Liver (tissue), 9 donors: Measurements from ENCODE around the gene CSMD2. TPM values are rescaled to one million over a fixed set of nuclear protein-coding genes. Genes with fewer than 3 reads are reported as not detected.

Experiments used
- DNase-seq: peaks from one replicate; pipeline ENCODE4 v3.0.0-alpha.2; 2017; ENCODE audit warnings: low spot score
- H3K27ac ChIP-seq, 2 donors: one replicate each; pipeline ENCODE4 v1.7.0; 2013; ENCODE audit warnings: inconsistent platforms in 2 of 2, low read length in 2 of 2, control low read depth in 1 of 2, low read depth in 1 of 2, mild to moderate bottlenecking in 1 of 2
- H3K27me3 ChIP-seq, 4 donors: one replicate each; pipeline versions ENCODE4 v1.6.1 to v1.7.0; 2013; ENCODE audit warnings: low read length in 3 of 4, inconsistent platforms in 1 of 4, mild to moderate bottlenecking in 1 of 4, moderate library complexity in 1 of 4; ENCODE audit not compliant: control insufficient read depth in 4 of 4, insufficient read depth in 4 of 4
- H3K36me3 ChIP-seq, 4 donors: one replicate each; pipeline versions ENCODE4 v1.6.1 to v1.7.0; 2013; ENCODE audit warnings: low read length in 3 of 4, mild to moderate bottlenecking in 3 of 4, low read depth in 1 of 4, moderate library complexity in 1 of 4; ENCODE audit not compliant: control insufficient read depth in 4 of 4, insufficient read depth in 3 of 4
- H3K4me1 ChIP-seq, 4 donors: one replicate each; pipeline versions ENCODE4 v1.6.1 to v1.7.0; 2013; ENCODE audit warnings: low read length in 3 of 4, mild to moderate bottlenecking in 3 of 4, moderate library complexity in 1 of 4; ENCODE audit not compliant: control insufficient read depth in 4 of 4, insufficient read depth in 4 of 4
- H3K4me3 ChIP-seq, 3 donors: one replicate each; pipeline versions ENCODE4 v1.6.1 to v1.7.0; 2013; ENCODE audit warnings: low read length in 3 of 3, control low read depth in 1 of 3, low read depth in 1 of 3, mild to moderate bottlenecking in 1 of 3
- H3K9ac ChIP-seq, 2 donors: one replicate each; pipeline ENCODE4 v1.7.0; 2013; ENCODE audit warnings: low read length in 2 of 2, mild to moderate bottlenecking in 2 of 2, moderate library complexity in 2 of 2, control low read depth in 1 of 2, low read depth in 1 of 2
- H3K9me3 ChIP-seq, 4 donors: one replicate each; pipeline versions ENCODE4 v1.6.1 to v1.7.0; 2013; ENCODE audit warnings: low read length in 3 of 4; ENCODE audit not compliant: control insufficient read depth in 4 of 4
- ATF3 ChIP-seq: IDR thresholded peaks from 2 replicates; pipeline ENCODE4 v1.6.1; 2016; ENCODE audit warnings: antibody characterized with exemption
- CTCF ChIP-seq: fragments of 150-350 bp; IDR thresholded peaks from 2 replicates; pipeline ENCODE4 v1.5.1; 2017; ENCODE audit warnings: improper control_type of control experiment, low read depth, low read length; ENCODE audit not compliant: missing input control
- EGR1 ChIP-seq, 2 donors: IDR thresholded peaks; 2 replicates each; pipeline ENCODE4 v1.6.1; 2016 to 2018; ENCODE audit warnings: antibody characterized with exemption in 2 of 2, low read depth in 2 of 2
- FOXA1 ChIP-seq: IDR thresholded peaks from 2 replicates; pipeline ENCODE4 v1.6.1; 2016; ENCODE audit warnings: antibody characterized with exemption
- FOXA2 ChIP-seq: IDR thresholded peaks from 2 replicates; pipeline ENCODE4 v1.6.1; 2016; ENCODE audit warnings: antibody characterized with exemption
- GABPA ChIP-seq, 2 donors: IDR thresholded peaks in 1 of 2; conservative IDR thresholded peaks in 1 of 2; 2 replicates each; pipeline ENCODE4 v1.6.1; 2016; ENCODE audit warnings: antibody characterized with exemption in 2 of 2, mild to moderate bottlenecking in 1 of 2, moderate library complexity in 1 of 2
- HNF4A ChIP-seq, 2 donors: conservative IDR thresholded peaks; 2 replicates each; pipeline ENCODE4 v1.6.1; 2016; ENCODE audit warnings: antibody characterized with exemption in 2 of 2, mild to moderate bottlenecking in 2 of 2
- HNF4G ChIP-seq: IDR thresholded peaks from 2 replicates; pipeline ENCODE4 v1.6.1; 2016; ENCODE audit warnings: antibody characterized with exemption
- JUND ChIP-seq, 2 donors: IDR thresholded peaks; 2 replicates each; pipeline ENCODE4 v1.6.1; 2016; ENCODE audit warnings: antibody characterized with exemption in 2 of 2
- MAX ChIP-seq: IDR thresholded peaks from 2 replicates; pipeline ENCODE4 v1.6.1; 2016; ENCODE audit warnings: antibody characterized with exemption
- NR2F2 ChIP-seq: IDR thresholded peaks from 2 replicates; pipeline ENCODE4 v1.6.1; 2016; ENCODE audit warnings: antibody characterized with exemption
- RAD21 ChIP-seq, 2 donors: IDR thresholded peaks; 2 replicates each; pipeline ENCODE4 v1.6.1; 2016; ENCODE audit warnings: antibody characterized with exemption in 2 of 2, mild to moderate bottlenecking in 2 of 2
- REST ChIP-seq: IDR thresholded peaks from 2 replicates; pipeline ENCODE4 v1.6.1; 2016; ENCODE audit warnings: antibody characterized with exemption, mild to moderate bottlenecking
- RXRA ChIP-seq, 2 donors: IDR thresholded peaks; 2 replicates each; pipeline ENCODE4 v1.6.1; 2017 to 2018; ENCODE audit warnings: antibody characterized with exemption in 2 of 2, mild to moderate bottlenecking in 1 of 2
- SP1 ChIP-seq: IDR thresholded peaks from 2 replicates; pipeline ENCODE4 v1.6.1; 2018; ENCODE audit warnings: antibody characterized with exemption, mild to moderate bottlenecking
- TAF1 ChIP-seq: conservative IDR thresholded peaks from 2 replicates; pipeline ENCODE4 v1.6.1; 2016; ENCODE audit warnings: antibody characterized with exemption, mild to moderate bottlenecking
- YY1 ChIP-seq: IDR thresholded peaks from 2 replicates; pipeline ENCODE4 v1.6.1; 2016; ENCODE audit warnings: antibody characterized with exemption, mild to moderate bottlenecking
- ZBTB33 ChIP-seq: IDR thresholded peaks from 2 replicates; pipeline ENCODE4 v1.6.1; 2016; ENCODE audit warnings: antibody characterized with exemption
- WGBS: extraction: QIAGEN DNeasy Blood & Tissue Kit; methylation state at CpG from one replicate; pipeline ENCODE4 v1.1.7; 2013; 5-methylcytosine and 5-hydroxymethylcytosine counted together
- polyA plus RNA-seq, 2 donors: library from polyadenylated mRNA; stranded (reverse) in 1 of 2; unstranded in 1 of 2; fragments of 200-250 nt in 1 of 2; fragments of >200 nt in 1 of 2; fragmentation: Nextera tagmentation in 1 of 2; extraction: Ambion mirVana in 1 of 2; gene quantifications; one replicate each; pipeline versions ENCODE4 v1.2.1 to v1.2.3, GENCODE V29; 2013 to 2015
- total RNA-seq, 2 donors: library from RNA; depleted of rRNA; stranded (reverse); fragments of >200 nt; gene quantifications; one replicate each; pipeline ENCODE4 v1.2.3, GENCODE V29; 2014
- donor health status: healthy.
- donor health status: healthy.
- donor health status: healthy.
- donor health status: healthy.
- donor health status: healthy.

The CSMD2 gene
- total and polyA plus RNA-seq, 4 donors, result 0.08 to 0.09 TPM; not detected in 2

- H3K9ac ChIP-seq, result no peak overlapping the region
- no peaks in the 10 kb centered on the region for H3K9me3 ChIP-seq
- 71% methylated on average over 7 of the region's 7 CpGs for WGBS
- no peak overlapping the region for H3K4me3 ChIP-seq
- H3K4me1 ChIP-seq, result no peaks in the 10 kb centered on the region
- TF ChIP-seq FOXA1 (no peak), JUND (IDR thresholded peaks at IDR 0.05) (no peak), REST (no peak), FOXA2 (no peak), TAF1 (no peak), NR2F2 (no peak), HNF4A (conservative IDR thresholded peaks at IDR 0.05) (no peak), RXRA (IDR thresholded peaks at IDR 0.05) (no peak), YY1 (no peak), RAD21 (IDR thresholded peaks at IDR 0.05) (no peak), SP1 (no peak), GABPA (IDR thresholded peaks at IDR 0.05 in 1 of 2, conservative IDR thresholded peaks at IDR 0.05 in 1 of 2) (no peak), EGR1 (IDR thresholded peaks at IDR 0.05; ENCODE audit: low read depth in 2 of 2) (no peak), ZBTB33 (no peak), ATF3 (no peak), CTCF (no peak), HNF4G (no peak), MAX (no peak)
- H3K27me3 ChIP-seq, result no peaks in the 10 kb centered on the region
- DNase-seq, result no peak
- no peak overlapping the region for H3K27ac ChIP-seq
- H3K36me3 ChIP-seq, result no peaks in the 10 kb centered on the region
Measured at GRCh38 chr1:34140011-34140676, 24.9 kb downstream of the CSMD2 start.
